NCI-H1092 (cell line): Measurements from ENCODE around the gene UBALD1.

ENCODE experiments used
- DNase-seq: peaks from one replicate; lab custom pipeline; 2025; lab: John Stamatoyannopoulos, UW

Gene UBALD1

GRCh38 chr16:4614571-4615383 is at the start of gene UBALD1:
TSS of gene UBALD1 (minus strand) at chr16:4614888. CDS start at chr16:4614797, 91 bp downstream.
- DNase-seq = peak; percentile 85

- DNase-seq = peak; percentile 21
Measured at GRCh38 chr16:4663777-4664465, 49.2 kb upstream of the UBALD1 start.

GRCh38 chr16:4663465-4663776 is 48.7 kb upstream of the UBALD1 start:
- no peak for DNase-seq

- peak; percentile 94 for DNase-seq
Measured at GRCh38 chr16:4661661-4662060, 47.0 kb upstream of the UBALD1 start.

GRCh38 chr16:4660454-4661007 is 45.8 kb upstream of the UBALD1 start:
- peak; percentile 93 for DNase-seq

GRCh38 chr16:4659363-4660353 is 45.0 kb upstream of the UBALD1 start:
- DNase-seq = no peak

- DNase-seq = no peak
Measured at GRCh38 chr16:4656695-4657686, 42.3 kb upstream of the UBALD1 start.

- DNase-seq = no peak
Measured at GRCh38 chr16:4656221-4656620, 41.5 kb upstream of the UBALD1 start.

- no peak for DNase-seq
Measured at GRCh38 chr16:4655801-4656200, 41.1 kb upstream of the UBALD1 start.

GRCh38 chr16:4654964-4655590 is 40.4 kb upstream of the UBALD1 start:
- DNase-seq = no peak

- no peak for DNase-seq
Measured at GRCh38 chr16:4654011-4654963, 39.6 kb upstream of the UBALD1 start.

- no peak for DNase-seq
Measured at GRCh38 chr16:4652561-4652960, 37.9 kb upstream of the UBALD1 start.

GRCh38 chr16:4651827-4652226 is 37.1 kb upstream of the UBALD1 start:
- no peak for DNase-seq

GRCh38 chr16:4650443-4651074 is 35.9 kb upstream of the UBALD1 start:
- peak; percentile 45 for DNase-seq

GRCh38 chr16:4649744-4650442 is 35.2 kb upstream of the UBALD1 start:
- no peak for DNase-seq

GRCh38 chr16:4648917-4649316 is 34.2 kb upstream of the UBALD1 start:
- no peak for DNase-seq

- DNase-seq = no peak
Measured at GRCh38 chr16:4647644-4647980, 32.9 kb upstream of the UBALD1 start.
